ENCODE measurements around the gene ANKRD24. TPM values are rescaled to one million over a fixed set of nuclear protein-coding genes. Genes with fewer than 3 reads are reported as not detected.
"Not testable (repeated sequence)": the region's sequence is repeated elsewhere in the genome, so short reads cannot be mapped to it uniquely, and the experiment has no call there.

ANKRD24 gene
- total RNA-seq, 4 donors from 2014 or later: 0.30 to 1.7 (median 0.61) TPM

- Histone ChIP-seq H3K4me1 (peaks cover 0 to 8% (median 0%) of the 10 kb centered on the region in 4 donors), H3K4me3 (no peak overlapping the region), H3K9me3 (no peaks in the 10 kb centered on the region), H3K36me3 (no peaks in the 10 kb centered on the region), H3K27ac (no peak overlapping the region), H3K27me3 (peaks cover 0 to 16% of the 10 kb centered on the region in 2 donors)
- no peak for DNase-seq (ENCODE audit: low spot score in 2 of 2)
- TF ChIP-seq EP300 (IDR thresholded peaks at IDR 0.05) (no peak), CTCF (IDR thresholded peaks at IDR 0.05) (no peak)
- 38 to 58% methylated on average over 15 of the region's 15 CpGs for WGBS, 2 donors
Observed at GRCh38 chr19:4224470-4224869, 42.0 kb downstream of the ANKRD24 start.

GRCh38 chr19:4225885-4226284 lies 43.4 kb downstream of the ANKRD24 start:
- H3K27me3 ChIP-seq: peaks cover 0 to 30% of the 10 kb centered on the region in 2 donors
- H3K9me3 ChIP-seq: no peaks in the 10 kb centered on the region
- peaks cover 0 to 10% (median 0%) of the 10 kb centered on the region in 4 donors for H3K4me1 ChIP-seq
- no peak for DNase-seq (ENCODE audit: low spot score in 2 of 2)
- TF ChIP-seq POLR2A (IDR thresholded peaks at IDR 0.05) (no peak), CTCF (IDR thresholded peaks at IDR 0.05) (no peak), EP300 (IDR thresholded peaks at IDR 0.05) (no peak)
- H3K27ac ChIP-seq: no peak overlapping the region
- WGBS, 2 donors: 78 to 86% methylated on average over 8 of the region's 8 CpGs
- H3K36me3 ChIP-seq: no peaks in the 10 kb centered on the region
- no peak overlapping the region for H3K4me3 ChIP-seq

- Histone ChIP-seq H3K27me3 (peaks cover 0 to 43% of the 10 kb centered on the region in 2 donors), H3K4me3 (no peak overlapping the region), H3K9me3 (no peaks in the 10 kb centered on the region), H3K4me1 (peaks cover 0 to 10% (median 0%) of the 10 kb centered on the region in 4 donors), H3K36me3 (no peaks in the 10 kb centered on the region), H3K27ac (no peak overlapping the region)
- TF ChIP-seq CTCF (IDR thresholded peaks at IDR 0.05) (no peak), EP300 (IDR thresholded peaks at IDR 0.05) (no peak), POLR2A (IDR thresholded peaks at IDR 0.05) (no peak)
- DNase-seq (ENCODE audit: low spot score in 2 of 2): no peak
Observed at GRCh38 chr19:4227771-4228170, 45.3 kb downstream of the ANKRD24 start.

GRCh38 chr19:4228765-4229178 lies 46.3 kb downstream of the ANKRD24 start:
- WGBS, 2 donors: 66 to 76% methylated on average over 2 of the region's 2 CpGs
- Histone ChIP-seq H3K27ac (no peak overlapping the region), H3K9me3 (no peaks in the 10 kb centered on the region), H3K4me3 (peak overlapping the region in 1 of 4 donors; percentile 34), H3K36me3 (no peaks in the 10 kb centered on the region), H3K27me3 (peaks cover 0 to 52% of the 10 kb centered on the region in 2 donors), H3K4me1 (peaks cover 0 to 12% (median 0%) of the 10 kb centered on the region in 4 donors)
- no peak for DNase-seq (ENCODE audit: low spot score in 2 of 2)
- no peak for TF ChIP-seq CTCF (IDR thresholded peaks at IDR 0.05)
- no peak for TF ChIP-seq POLR2A (IDR thresholded peaks at IDR 0.05)
- no peak for TF ChIP-seq EP300 (IDR thresholded peaks at IDR 0.05)

GRCh38 chr19:4229179-4229931 lies 46.9 kb downstream of the ANKRD24 start, which contains the start of gene EBI3:
Gene EBI3 (plus strand): TSS chr19:4229523. CDS start chr19:4229551, 28 bp downstream.
- DNase-seq (ENCODE audit: low spot score in 2 of 2): peak in 1 of 2 donors; percentile 7
- Histone ChIP-seq H3K27ac (no peak within 1 kb of the TSS), H3K36me3 (no peaks in the 10 kb centered on the region), H3K4me1 (peaks cover 0 to 12% (median 0%) of the 10 kb centered on the region in 4 donors), H3K9me3 (no peaks in the 10 kb centered on the region), H3K4me3 (peak within 1 kb of the TSS in 1 of 4 donors; percentile 34), H3K27me3 (peaks cover 0 to 57% of the 10 kb centered on the region in 2 donors)
- 10 to 13% methylated on average over 18 to 19 of the region's 19 CpGs for WGBS, 2 donors
- TF ChIP-seq EP300 (IDR thresholded peaks at IDR 0.05) (no peak), POLR2A (IDR thresholded peaks at IDR 0.05) (no peak), CTCF (IDR thresholded peaks at IDR 0.05) (no peak)

GRCh38 chr19:4230237-4230636 lies 47.7 kb downstream of the ANKRD24 start:
- Histone ChIP-seq H3K4me1 (peaks cover 0 to 12% (median 0%) of the 10 kb centered on the region in 4 donors), H3K27me3 (peaks cover 0 to 62% of the 10 kb centered on the region in 2 donors)
- not testable (repeated sequence) for H3K27ac ChIP-seq; DNase-seq (ENCODE audit: low spot score in 2 of 2); H3K4me3 ChIP-seq; H3K36me3 ChIP-seq; H3K9me3 ChIP-seq
- WGBS, 2 donors: 80 to 89% methylated on average over 6 of the region's 6 CpGs

- not testable (repeated sequence) for H3K9me3 ChIP-seq; H3K36me3 ChIP-seq; H3K27ac ChIP-seq; DNase-seq (ENCODE audit: low spot score in 2 of 2); H3K4me3 ChIP-seq
- H3K27me3 ChIP-seq: peaks cover 0 to 68% of the 10 kb centered on the region in 2 donors
- peaks cover 0 to 12% (median 0%) of the 10 kb centered on the region in 4 donors for H3K4me1 ChIP-seq
- WGBS, 2 donors: 78 to 86% methylated on average over 6 of the region's 6 CpGs
Observed at GRCh38 chr19:4231521-4231920, 49.0 kb downstream of the ANKRD24 start.

- H3K4me1 ChIP-seq: peaks cover 0 to 12% (median 0%) of the 10 kb centered on the region in 4 donors
- H3K9me3 ChIP-seq; H3K36me3 ChIP-seq; H3K4me3 ChIP-seq; DNase-seq (ENCODE audit: low spot score in 2 of 2); H3K27ac ChIP-seq: not testable (repeated sequence)
- H3K27me3 ChIP-seq: peaks cover 0 to 68% of the 10 kb centered on the region in 2 donors
- 60 to 79% methylated on average over 5 of the region's 5 CpGs for WGBS, 2 donors
Observed at GRCh38 chr19:4232139-4232538, 49.6 kb downstream of the ANKRD24 start.

Data from tibial nerve (tissue), 4 donors.